PFSK-1 (cell line): ENCODE data around the gene NEDD4L.

Source experiments
- FOXP2 ChIP-seq: optimal IDR thresholded peaks from 2 replicates; pipeline ENCODE3; 2011; ENCODE audit warnings: borderline replicate concordance, control low read depth, inconsistent platforms; ENCODE audit not compliant: insufficient read depth; ENCODE audit errors: extremely low read length, extremely low read depth
- POLR2AphosphoS5 ChIP-seq: IDR thresholded peaks from 2 replicates; pipeline ENCODE4 v1.6.1; 2012; ENCODE audit warnings: low read depth, mild to moderate bottlenecking, control low read depth, low read length, moderate library complexity
- SIN3A ChIP-seq: IDR thresholded peaks from 2 replicates; pipeline ENCODE4 v1.6.1; 2012; ENCODE audit warnings: mild to moderate bottlenecking, low read length, moderate library complexity, borderline replicate concordance; ENCODE audit not compliant: insufficient read depth
- TAF1 ChIP-seq: IDR thresholded peaks from 2 replicates; pipeline ENCODE4 v1.6.1; 2012; ENCODE audit warnings: low read length, control low read depth, borderline replicate concordance; ENCODE audit not compliant: insufficient read depth
- TF ChIP-seq, protein P1 (sequence below), 2 experiments: IDR thresholded peaks; 2 replicates each; pipeline versions ENCODE4 v1.6.1 to v1.8.0; 2011 to 2012; ENCODE audit warnings: low read depth in 2 of 2, low read length in 2 of 2, control low read depth in 1 of 2, inconsistent platforms in 1 of 2, mild to moderate bottlenecking in 1 of 2, moderate library complexity in 1 of 2; ENCODE audit not compliant: insufficient read depth in 1 of 2

Gene NEDD4L

DNA sequence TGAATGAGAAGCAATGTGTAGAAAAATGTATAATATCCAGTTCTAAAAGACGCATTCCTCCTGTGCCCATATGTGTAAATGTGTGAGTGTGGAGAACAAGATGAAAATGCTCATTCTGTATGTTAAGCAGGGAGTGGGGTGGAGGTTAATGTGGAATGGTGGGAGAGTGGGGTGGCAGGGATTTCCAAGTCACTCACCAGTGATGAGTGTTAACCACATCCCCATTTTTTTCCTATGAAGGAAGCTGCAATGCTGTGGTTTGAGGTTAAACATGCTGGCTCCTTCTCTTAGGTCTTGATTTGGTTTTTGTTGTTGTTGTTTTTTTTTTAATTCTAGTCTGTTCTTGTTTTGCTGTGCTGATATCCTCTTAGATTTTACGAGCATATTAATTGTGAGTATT, 169.4 kb downstream of the NEDD4L start:
- TF ChIP-seq, protein P1, sequence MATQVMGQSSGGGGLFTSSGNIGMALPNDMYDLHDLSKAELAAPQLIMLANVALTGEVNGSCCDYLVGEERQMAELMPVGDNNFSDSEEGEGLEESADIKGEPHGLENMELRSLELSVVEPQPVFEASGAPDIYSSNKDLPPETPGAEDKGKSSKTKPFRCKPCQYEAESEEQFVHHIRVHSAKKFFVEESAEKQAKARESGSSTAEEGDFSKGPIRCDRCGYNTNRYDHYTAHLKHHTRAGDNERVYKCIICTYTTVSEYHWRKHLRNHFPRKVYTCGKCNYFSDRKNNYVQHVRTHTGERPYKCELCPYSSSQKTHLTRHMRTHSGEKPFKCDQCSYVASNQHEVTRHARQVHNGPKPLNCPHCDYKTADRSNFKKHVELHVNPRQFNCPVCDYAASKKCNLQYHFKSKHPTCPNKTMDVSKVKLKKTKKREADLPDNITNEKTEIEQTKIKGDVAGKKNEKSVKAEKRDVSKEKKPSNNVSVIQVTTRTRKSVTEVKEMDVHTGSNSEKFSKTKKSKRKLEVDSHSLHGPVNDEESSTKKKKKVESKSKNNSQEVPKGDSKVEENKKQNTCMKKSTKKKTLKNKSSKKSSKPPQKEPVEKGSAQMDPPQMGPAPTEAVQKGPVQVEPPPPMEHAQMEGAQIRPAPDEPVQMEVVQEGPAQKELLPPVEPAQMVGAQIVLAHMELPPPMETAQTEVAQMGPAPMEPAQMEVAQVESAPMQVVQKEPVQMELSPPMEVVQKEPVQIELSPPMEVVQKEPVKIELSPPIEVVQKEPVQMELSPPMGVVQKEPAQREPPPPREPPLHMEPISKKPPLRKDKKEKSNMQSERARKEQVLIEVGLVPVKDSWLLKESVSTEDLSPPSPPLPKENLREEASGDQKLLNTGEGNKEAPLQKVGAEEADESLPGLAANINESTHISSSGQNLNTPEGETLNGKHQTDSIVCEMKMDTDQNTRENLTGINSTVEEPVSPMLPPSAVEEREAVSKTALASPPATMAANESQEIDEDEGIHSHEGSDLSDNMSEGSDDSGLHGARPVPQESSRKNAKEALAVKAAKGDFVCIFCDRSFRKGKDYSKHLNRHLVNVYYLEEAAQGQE (IDR thresholded peaks at IDR 0.05; ENCODE audit: insufficient read depth in 1 of 2, low read depth in 2 of 2, low read length in 2 of 2) = no peak
- TF ChIP-seq FOXP2 (no peak), SIN3A (no peak), POLR2AphosphoS5 (no peak), TAF1 (no peak)

DNA sequence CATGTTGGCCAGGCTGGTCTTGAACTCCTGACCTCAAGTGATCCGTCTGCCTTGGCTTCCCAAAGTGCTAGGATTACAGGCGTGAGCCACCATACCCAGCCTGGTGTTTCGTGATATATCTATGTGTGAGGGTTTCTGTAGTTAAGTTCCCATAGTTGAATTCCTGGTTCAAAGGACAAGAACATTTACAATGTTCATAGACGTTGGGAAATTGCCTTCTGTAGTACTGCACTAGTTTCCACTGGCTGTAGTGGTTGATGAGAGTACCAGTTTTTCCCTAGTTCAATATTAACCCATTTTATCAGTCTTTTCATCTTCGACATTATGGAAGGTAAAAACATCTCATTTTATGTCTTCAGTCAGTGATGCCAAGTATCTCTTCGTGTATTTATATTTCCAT, 171.0 kb downstream of the NEDD4L start:
- TF ChIP-seq FOXP2 (no peak), TAF1 (no peak), POLR2AphosphoS5 (no peak), SIN3A (no peak)
- TF ChIP-seq, protein P1 (IDR thresholded peaks at IDR 0.05; ENCODE audit: insufficient read depth in 1 of 2, low read depth in 2 of 2, low read length in 2 of 2) = no peak

DNA sequence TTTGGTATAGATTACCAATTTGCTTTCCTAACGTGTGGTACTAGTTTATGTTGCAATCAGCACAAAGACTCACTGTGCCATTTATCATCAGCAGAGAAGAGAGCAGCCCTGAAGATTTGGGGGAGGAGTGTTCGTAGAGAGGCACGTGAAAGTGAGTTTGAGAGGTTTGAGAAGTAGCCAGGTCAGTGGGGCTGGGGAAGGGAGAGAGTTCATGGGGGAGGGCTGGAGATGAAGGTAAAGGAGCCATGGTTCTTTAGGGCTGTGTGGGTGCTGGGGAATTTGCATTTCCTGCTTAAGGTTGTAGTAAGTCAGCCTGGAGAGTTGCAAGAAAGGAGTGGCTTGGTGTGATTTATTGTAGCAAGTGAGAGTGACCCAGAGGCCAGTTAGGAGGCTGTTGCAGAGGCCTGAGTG, 172.1 kb downstream of the NEDD4L start:
- TF ChIP-seq POLR2AphosphoS5 (no peak), SIN3A (no peak), TAF1 (no peak), FOXP2 (no peak)
- TF ChIP-seq, protein P1 (IDR thresholded peaks at IDR 0.05; ENCODE audit: insufficient read depth in 1 of 2, low read depth in 2 of 2, low read length in 2 of 2) = no peak

DNA sequence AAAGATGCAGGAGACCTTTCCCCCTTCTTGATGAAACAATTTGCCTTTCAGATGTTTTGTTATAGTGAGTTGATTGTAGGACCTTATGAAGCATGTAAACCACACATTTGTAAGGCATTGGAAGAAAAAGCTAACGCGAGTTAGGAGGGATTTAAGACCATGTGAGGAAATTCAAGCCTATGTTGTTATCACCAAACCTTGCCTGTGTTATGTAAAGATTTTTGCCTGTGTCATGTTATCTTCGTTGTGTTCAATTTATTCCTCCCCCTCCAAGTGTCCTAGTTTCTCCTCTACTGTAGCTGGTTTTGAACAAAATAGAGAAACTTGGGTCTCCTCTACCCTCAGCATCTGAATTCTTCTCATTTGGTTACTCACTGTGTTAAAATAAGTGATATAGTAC, 173.0 kb downstream of the NEDD4L start:
- TF ChIP-seq SIN3A (no peak), TAF1 (no peak), FOXP2 (no peak), POLR2AphosphoS5 (no peak)
- TF ChIP-seq, protein P1 (IDR thresholded peaks at IDR 0.05; ENCODE audit: insufficient read depth in 1 of 2, low read depth in 2 of 2, low read length in 2 of 2) = no peak

DNA sequence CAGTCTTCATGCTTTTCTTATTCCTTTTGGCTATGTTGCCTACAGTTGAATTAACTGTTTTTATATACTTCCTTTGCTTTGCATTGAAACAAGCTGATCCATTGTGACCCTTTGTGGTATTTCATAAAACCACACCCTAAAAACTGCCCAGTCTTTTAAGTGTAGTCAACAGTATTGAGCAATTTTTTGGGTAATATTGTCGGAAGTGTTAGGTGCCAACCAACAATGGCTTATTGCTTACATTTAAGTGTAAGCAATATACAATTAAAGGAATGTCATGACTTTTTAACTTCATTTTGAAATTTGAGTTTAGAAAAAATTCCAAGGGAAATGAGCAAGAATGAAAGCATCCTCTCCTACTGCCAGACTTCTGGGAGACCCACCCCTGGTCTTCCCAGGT, 174.1 kb downstream of the NEDD4L start:
- TF ChIP-seq FOXP2 = no peak
- TF ChIP-seq SIN3A = no peak
- TF ChIP-seq, protein P1 (IDR thresholded peaks at IDR 0.05; ENCODE audit: insufficient read depth in 1 of 2, low read depth in 2 of 2, low read length in 2 of 2) = no peak
- no peak for TF ChIP-seq POLR2AphosphoS5
- no peak for TF ChIP-seq TAF1
